Caco-2 (cell line): ENCODE measurements around the gene PDK4. TPM values are rescaled to one million over a fixed set of nuclear protein-coding genes. Genes with fewer than 3 reads are reported as not detected.

ENCODE experiments used
- BruUV-seq: library from RNA; stranded (reverse); fragments of 400-500 nt; replicated peaks from 2 replicates; lab custom pipeline; 2021; lab: Mats Ljungman, UMichigan
- CTCF ChIA-PET: fragments of 300-600 bp; sonication (Branson Sonifier 250); formaldehyde crosslinking; loops from one replicate; lab custom pipeline; 2022; ENCODE audit warnings: antibody characterized with exemption; lab: Charles Lee
- POLR2A ChIA-PET: fragments of 300-600 bp; sonication (Branson Sonifier 250); formaldehyde crosslinking; loops from one replicate; lab custom pipeline; 2022; ENCODE audit warnings: antibody characterized with exemption; lab: Charles Lee
- DNase-seq, 2 experiments: peaks; one replicate each; pipeline versions ENCODE4 v3.0.0 to v3.0.0-alpha.2; 2020 to 2022
- H3K27me3 ChIP-seq: replicated peaks from 2 replicates; pipeline ENCODE4 v1.6.0; 2011; ENCODE audit warnings: low read length; ENCODE audit not compliant: control insufficient read depth, insufficient read depth
- H3K36me3 ChIP-seq: 2 replicates; pipeline ENCODE4 v1.5.1; 2011; ENCODE audit warnings: low read length; ENCODE audit not compliant: control insufficient read depth, insufficient read depth
- H3K4me1 ChIP-seq: fragments of 250-450 bp; sonication (Bioruptor Pico); 2 replicates; pipeline ENCODE4 v1.5.1; 2020; ENCODE audit warnings: mild to moderate bottlenecking
- H3K4me3 ChIP-seq: 2 replicates; pipeline ENCODE4 v1.5.1; 2011; ENCODE audit warnings: low read depth, mild to moderate bottlenecking, control low read depth, low read length
- H3K9me3 ChIP-seq: fragments of 250-450 bp; sonication (Bioruptor Pico); 2 replicates; pipeline ENCODE4 v1.5.1; 2020; ENCODE audit warnings: mild to moderate bottlenecking, moderate library complexity
- H3K27ac Mint-ChIP-seq: one replicate; pipeline ENCODE4 v1.8.0; 2022; ENCODE audit warnings: mixed read lengths; ENCODE audit not compliant: unreplicated experiment
- H3K27me3 Mint-ChIP-seq: one replicate; pipeline ENCODE4 v1.8.0; 2022; ENCODE audit warnings: mixed read lengths; ENCODE audit not compliant: insufficient read depth, unreplicated experiment
- H3K36me3 Mint-ChIP-seq: one replicate; pipeline ENCODE4 v1.8.0; 2022; ENCODE audit warnings: mild to moderate bottlenecking, mixed read lengths; ENCODE audit not compliant: insufficient read depth, unreplicated experiment
- H3K4me1 Mint-ChIP-seq: one replicate; pipeline ENCODE4 v1.8.0; 2022; ENCODE audit warnings: low read depth, mixed read lengths; ENCODE audit not compliant: unreplicated experiment
- H3K4me3 Mint-ChIP-seq: one replicate; pipeline ENCODE4 v1.8.0; 2022; ENCODE audit warnings: mild to moderate bottlenecking, moderate library complexity, mixed read lengths; ENCODE audit not compliant: unreplicated experiment
- H3K9me3 Mint-ChIP-seq: one replicate; pipeline ENCODE4 v1.8.0; 2022; ENCODE audit warnings: mixed read lengths; ENCODE audit not compliant: unreplicated experiment
- intact Hi-C: fragments of 100-400 bp; cut with micrococcal nuclease; formaldehyde crosslinking; loops from one replicate; pipeline ENCODE4 v1.10.0; 2022; ENCODE audit not compliant: unreplicated experiment
- total RNA-seq: library from RNA; stranded (reverse); gene quantifications from 2 replicates; pipeline ENCODE4 v1.2.3, GENCODE V29; 2022
- TF ChIP-seq, protein P1 (sequence below), 2 experiments: fragments of 200-600 bp in 1 of 2; IDR thresholded peaks; 1 replicate in 1 of 2; 2 replicates in 1 of 2; pipeline versions ENCODE4 v1.5.1 to v1.8.0; 2011 to 2022; ENCODE audit warnings: antibody characterized with exemption in 1 of 2, control low read depth in 1 of 2, inconsistent platforms in 1 of 2, low read depth in 1 of 2, low read length in 1 of 2, mild to moderate bottlenecking in 1 of 2, moderate library complexity in 1 of 2; ENCODE audit not compliant: insufficient read depth in 1 of 2, severe bottlenecking in 1 of 2, unreplicated experiment in 1 of 2

The PDK4 gene
- total RNA-seq, 1 experiment from 2014 or later: 0.20 TPM

- H3K4me3 ChIP-seq: no peak overlapping the region
- TF ChIP-seq, protein P1, sequence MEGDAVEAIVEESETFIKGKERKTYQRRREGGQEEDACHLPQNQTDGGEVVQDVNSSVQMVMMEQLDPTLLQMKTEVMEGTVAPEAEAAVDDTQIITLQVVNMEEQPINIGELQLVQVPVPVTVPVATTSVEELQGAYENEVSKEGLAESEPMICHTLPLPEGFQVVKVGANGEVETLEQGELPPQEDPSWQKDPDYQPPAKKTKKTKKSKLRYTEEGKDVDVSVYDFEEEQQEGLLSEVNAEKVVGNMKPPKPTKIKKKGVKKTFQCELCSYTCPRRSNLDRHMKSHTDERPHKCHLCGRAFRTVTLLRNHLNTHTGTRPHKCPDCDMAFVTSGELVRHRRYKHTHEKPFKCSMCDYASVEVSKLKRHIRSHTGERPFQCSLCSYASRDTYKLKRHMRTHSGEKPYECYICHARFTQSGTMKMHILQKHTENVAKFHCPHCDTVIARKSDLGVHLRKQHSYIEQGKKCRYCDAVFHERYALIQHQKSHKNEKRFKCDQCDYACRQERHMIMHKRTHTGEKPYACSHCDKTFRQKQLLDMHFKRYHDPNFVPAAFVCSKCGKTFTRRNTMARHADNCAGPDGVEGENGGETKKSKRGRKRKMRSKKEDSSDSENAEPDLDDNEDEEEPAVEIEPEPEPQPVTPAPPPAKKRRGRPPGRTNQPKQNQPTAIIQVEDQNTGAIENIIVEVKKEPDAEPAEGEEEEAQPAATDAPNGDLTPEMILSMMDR (IDR thresholded peaks at IDR 0.05; ENCODE audit: insufficient read depth in 1 of 2, low read depth in 1 of 2, low read length in 1 of 2, severe bottlenecking in 1 of 2, unreplicated experiment in 1 of 2): no peak
- no peaks in the 10 kb centered on the region for H3K36me3 ChIP-seq
- Mint-ChIP-seq H3K9me3 (no peaks in the 10 kb centered on the region), H3K36me3 (no peaks in the 10 kb centered on the region), H3K27ac (no peak overlapping the region), H3K27me3 (peaks cover 5% of the 10 kb centered on the region), H3K4me3 (no peak overlapping the region), H3K4me1 (peaks cover 7% of the 10 kb centered on the region)
- ChIA-PET POLR2A (no interaction called here), CTCF (interaction anchor here (0.6 to 0.8 kb wide), 2 partner anchors 38 to 140 kb away, joined by 3 read pairs; no protein-coding TSS in a partner anchor)
- no peaks in the 10 kb centered on the region for H3K9me3 ChIP-seq
- no peaks in the 10 kb centered on the region for H3K27me3 ChIP-seq
- BruUV-seq: no TSS peak
- H3K4me1 ChIP-seq: no peaks in the 10 kb centered on the region
- intact Hi-C loops: no loop called here
- DNase-seq: no peak
These were observed 46.3 kb downstream of the PDK4 start for GRCh38 chr7:95549818-95550529.

DNA sequence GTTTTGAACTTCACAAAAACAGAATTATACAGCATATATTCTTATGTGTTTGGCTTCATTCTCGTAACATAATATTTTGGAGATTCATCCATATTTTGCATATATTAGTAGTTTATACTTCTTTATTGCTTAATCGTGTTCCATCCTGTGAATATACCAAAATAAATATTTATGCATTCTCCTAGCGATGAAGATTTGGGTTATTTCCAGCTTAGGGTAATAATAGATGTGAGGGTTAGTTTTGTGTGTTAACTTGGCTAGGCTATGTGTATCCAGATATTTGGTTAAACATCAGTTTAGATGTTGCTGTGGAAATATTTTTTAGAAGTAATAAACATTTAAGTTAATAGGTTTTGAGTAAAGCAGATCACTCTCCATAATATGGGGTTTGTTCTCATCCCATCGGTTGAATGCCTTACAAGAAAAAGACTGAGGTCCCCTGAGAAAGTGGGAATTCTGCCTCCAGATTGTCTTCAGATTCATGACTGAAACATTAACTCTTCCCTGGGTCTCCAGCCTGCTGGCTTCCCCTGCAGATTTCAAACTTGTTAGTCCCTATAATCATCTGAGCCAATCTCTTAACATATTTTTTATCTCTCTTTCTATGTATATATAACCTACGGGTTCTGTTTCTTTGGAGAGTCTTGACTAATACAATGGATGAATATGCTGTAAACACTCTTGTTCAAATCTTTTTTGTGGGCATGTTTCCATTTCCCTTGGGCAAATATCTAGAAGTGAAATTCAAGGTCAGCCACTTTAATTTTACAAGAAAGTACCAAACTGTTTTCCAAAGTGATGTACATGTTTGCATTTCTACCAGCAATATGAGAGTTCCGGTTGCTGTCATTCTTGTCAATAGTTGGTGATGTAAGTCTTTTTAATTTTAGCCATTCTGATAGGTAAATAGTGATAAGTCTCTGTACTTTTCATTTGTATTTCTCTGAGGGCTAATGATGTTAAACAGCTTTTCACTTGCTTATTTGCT, 48.7 kb downstream of the PDK4 start:
- no peaks in the 10 kb centered on the region for H3K9me3 ChIP-seq
- Mint-ChIP-seq H3K27me3 (no peaks in the 10 kb centered on the region), H3K27ac (no peak overlapping the region), H3K4me1 (peaks cover 7% of the 10 kb centered on the region), H3K9me3 (no peaks in the 10 kb centered on the region), H3K4me3 (no peak overlapping the region), H3K36me3 (no peaks in the 10 kb centered on the region)
- POLR2A ChIA-PET: no interaction called here
- no peaks in the 10 kb centered on the region for H3K27me3 ChIP-seq
- H3K36me3 ChIP-seq: no peaks in the 10 kb centered on the region
- BruUV-seq: no TSS peak
- no peaks in the 10 kb centered on the region for H3K4me1 ChIP-seq
- intact Hi-C loops: no loop called here
- no peak for DNase-seq
- CTCF ChIA-PET: interaction anchor here (2.7 to 2.8 kb wide), 2 partner anchors 61 to 140 kb away, joined by 10 to 62 read pairs; no protein-coding TSS in a partner anchor
- TF ChIP-seq, protein P1 (IDR thresholded peaks at IDR 0.05; ENCODE audit: insufficient read depth in 1 of 2, low read depth in 1 of 2, low read length in 1 of 2, severe bottlenecking in 1 of 2, unreplicated experiment in 1 of 2): no peak
- H3K4me3 ChIP-seq: no peak overlapping the region

- no peaks in the 10 kb centered on the region for H3K9me3 ChIP-seq
- no peaks in the 10 kb centered on the region for H3K27me3 ChIP-seq
- intact Hi-C loops: no loop called here
- H3K4me1 ChIP-seq: no peaks in the 10 kb centered on the region
- H3K4me3 ChIP-seq: no peak overlapping the region
- ChIA-PET POLR2A (no interaction called here), CTCF (interaction anchor here (2.7 to 2.8 kb wide), 2 partner anchors 62 to 141 kb away, joined by 10 to 62 read pairs; no protein-coding TSS in a partner anchor)
- peaks cover 7% of the 10 kb centered on the region for H3K4me1 Mint-ChIP-seq
- H3K27me3 Mint-ChIP-seq: no peaks in the 10 kb centered on the region
- no peak for DNase-seq
- H3K36me3 ChIP-seq: no peaks in the 10 kb centered on the region
- H3K27ac Mint-ChIP-seq: no peak overlapping the region
- H3K4me3 Mint-ChIP-seq: no peak overlapping the region
- TF ChIP-seq, protein P1 (IDR thresholded peaks at IDR 0.05; ENCODE audit: insufficient read depth in 1 of 2, low read depth in 1 of 2, low read length in 1 of 2, severe bottlenecking in 1 of 2, unreplicated experiment in 1 of 2): no peak
- no TSS peak for BruUV-seq
- H3K36me3 Mint-ChIP-seq: no peaks in the 10 kb centered on the region
- no peaks in the 10 kb centered on the region for H3K9me3 Mint-ChIP-seq
These were observed 49.7 kb downstream of the PDK4 start for GRCh38 chr7:95546647-95547046.
